H1 (cell line): Measurements from ENCODE around the gene UBASH3A. TPM values are rescaled to one million over a fixed set of nuclear protein-coding genes. Genes with fewer than 3 reads are reported as not detected.

ENCODE experiments used
- CTCF ChIA-PET: fragments of 300-600 bp; sonication (Branson Sonifier 250); formaldehyde crosslinking; loops from one replicate; lab custom pipeline; 2021; ENCODE audit not compliant: partially characterized antibody; lab: Charles Lee
- POLR2A ChIA-PET: fragments of 300-600 bp; sonication (Branson Sonifier 250); formaldehyde crosslinking; loops from one replicate; lab custom pipeline; 2021; ENCODE audit warnings: inconsistent platforms; ENCODE audit not compliant: partially characterized antibody; lab: Charles Lee
- DNase-seq, 2 experiments: peaks; one replicate each; pipeline versions ENCODE4 v3.0.0 to v3.0.0-alpha.2; 2010 to 2022; ENCODE audit warnings: low spot score in 2 of 2, low read depth in 1 of 2, mixed read lengths in 1 of 2
- FAIRE-seq: peaks from 2 replicates; lab custom pipeline; 2011; peaks lifted over from hg19 to GRCh38; lab: Jason Lieb, UNC
- H2AFZ ChIP-seq: 2 replicates; pipeline ENCODE4 v1.8.1; 2012; ENCODE audit warnings: low read length, inconsistent platforms
- H2AK5ac ChIP-seq: 2 replicates; pipeline ENCODE4 v1.6.1; 2013; ENCODE audit warnings: low read depth, low read length
- H2BK120ac ChIP-seq: replicated peaks from 2 replicates; pipeline ENCODE3; 2013; ENCODE audit warnings: low read depth, low read length, inconsistent platforms
- H2BK12ac ChIP-seq: 2 replicates; pipeline ENCODE4 v1.6.1; 2013; ENCODE audit warnings: low read depth, low read length
- H2BK15ac ChIP-seq: 2 replicates; pipeline ENCODE4 v1.6.1; 2013; ENCODE audit warnings: low read length
- H2BK20ac ChIP-seq: 2 replicates; pipeline ENCODE4 v1.6.1; 2013; ENCODE audit warnings: low read length
- H2BK5ac ChIP-seq: 2 replicates; pipeline ENCODE4 v1.6.1; 2013; ENCODE audit warnings: low read depth, low read length
- H3K14ac ChIP-seq: 2 replicates; pipeline ENCODE4 v1.6.1; 2013; ENCODE audit warnings: inconsistent platforms; ENCODE audit not compliant: insufficient read length
- H3K18ac ChIP-seq: 2 replicates; pipeline ENCODE4 v1.6.1; 2013; ENCODE audit warnings: low read length; ENCODE audit errors: extremely low read depth
- H3K23ac ChIP-seq: 2 replicates; pipeline ENCODE4 v1.6.1; 2013; ENCODE audit warnings: inconsistent platforms; ENCODE audit not compliant: insufficient read length
- H3K23me2 ChIP-seq: 2 replicates; pipeline ENCODE4 v1.6.1; 2013; ENCODE audit warnings: low read depth, low read length
- H3K27ac ChIP-seq: 2 replicates; pipeline ENCODE4 v1.6.1; 2011; ENCODE audit warnings: low read depth, low read length, inconsistent platforms
- H3K27me3 ChIP-seq, 4 experiments: replicated peaks in 1 of 4; 1 replicate in 1 of 4; 2 replicates in 3 of 4; pipeline versions ENCODE4 v1.6.1 to v1.8.1; 2011 to 2013; ENCODE audit warnings: low read length in 3 of 4, mild to moderate bottlenecking in 3 of 4, inconsistent platforms in 2 of 4, mixed read lengths in 2 of 4, moderate library complexity in 1 of 4; ENCODE audit not compliant: control insufficient read depth in 3 of 4, insufficient read depth in 3 of 4; ENCODE audit errors: extremely low read depth in 1 of 4
- H3K36me3 ChIP-seq, 4 experiments: 2 replicates each; pipeline versions ENCODE4 v1.6.1 to v1.8.1; 2011 to 2013; ENCODE audit warnings: mild to moderate bottlenecking in 4 of 4, low read length in 3 of 4, moderate library complexity in 2 of 4, control low read depth in 1 of 4, inconsistent platforms in 1 of 4; ENCODE audit not compliant: insufficient read depth in 4 of 4, control insufficient read depth in 2 of 4
- H3K4ac ChIP-seq: replicated peaks from 2 replicates; pipeline ENCODE3; 2013; ENCODE audit warnings: low read length, low read depth, mixed read lengths, inconsistent platforms; ENCODE audit not compliant: insufficient read length
- H3K4me1 ChIP-seq, 4 experiments: replicated peaks in 1 of 4; 1 replicate in 1 of 4; 2 replicates in 3 of 4; pipeline versions ENCODE4 v1.6.1 to v1.8.1; 2011 to 2013; ENCODE audit warnings: low read length in 3 of 4, inconsistent platforms in 2 of 4, mixed read lengths in 1 of 4; ENCODE audit not compliant: insufficient read depth in 4 of 4, control insufficient read depth in 3 of 4
- H3K4me2 ChIP-seq, 2 experiments: 2 replicates each; pipeline versions ENCODE4 v1.6.1 to v1.8.1; 2011 to 2013; ENCODE audit warnings: low read depth in 2 of 2, low read length in 2 of 2, control low read depth in 1 of 2, inconsistent platforms in 1 of 2, mild to moderate bottlenecking in 1 of 2; ENCODE audit not compliant: insufficient read depth in 1 of 2
- H3K4me3 ChIP-seq, 4 experiments: fragments of 200-600, 300-600 bp in 1 of 4; sonication (generic), shearing (Covaris generic), sonication (Bioruptor Twin) in 1 of 4; 2 replicates each; pipeline versions ENCODE4 v1.5.1 to v1.8.1; 2011 to 2016; ENCODE audit warnings: low read length in 4 of 4, low read depth in 3 of 4, control low read depth in 2 of 4, inconsistent platforms in 2 of 4, mild to moderate bottlenecking in 2 of 4, mixed read lengths in 1 of 4, moderate library complexity in 1 of 4; ENCODE audit not compliant: insufficient read depth in 2 of 4; ENCODE audit errors: extremely low read depth in 1 of 4
- H3K56ac ChIP-seq: replicated peaks from 2 replicates; pipeline ENCODE3; 2013; ENCODE audit warnings: low read depth, mild to moderate bottlenecking, mixed read lengths, low read length, inconsistent platforms; ENCODE audit not compliant: insufficient read length
- H3K79me1 ChIP-seq: 2 replicates; pipeline ENCODE4 v1.6.1; 2013; ENCODE audit warnings: low read depth, low read length, control low read depth
- H3K79me2 ChIP-seq, 2 experiments: 2 replicates each; pipeline versions ENCODE4 v1.6.1 to v1.8.1; 2012 to 2013; ENCODE audit warnings: low read length in 2 of 2, mild to moderate bottlenecking in 2 of 2, inconsistent platforms in 1 of 2; ENCODE audit not compliant: insufficient read depth in 2 of 2, control insufficient read depth in 1 of 2
- H3K9ac ChIP-seq, 4 experiments: replicated peaks in 1 of 4; 1 replicate in 1 of 4; 2 replicates in 3 of 4; pipeline versions ENCODE4 v1.6.1 to v1.8.1; 2011 to 2013; ENCODE audit warnings: low read depth in 3 of 4, low read length in 3 of 4, control low read depth in 2 of 4, mild to moderate bottlenecking in 2 of 4, moderate library complexity in 2 of 4, inconsistent platforms in 1 of 4; ENCODE audit errors: extremely low read depth in 1 of 4
- H3K9me3 ChIP-seq, 2 experiments: 2 replicates each; pipeline versions ENCODE4 v1.6.1 to v1.8.1; 2012 to 2013; ENCODE audit warnings: mild to moderate bottlenecking in 2 of 2, moderate library complexity in 2 of 2, control low read depth in 1 of 2, inconsistent platforms in 1 of 2, low read depth in 1 of 2, low read length in 1 of 2, mixed read lengths in 1 of 2; ENCODE audit not compliant: insufficient read depth in 2 of 2
- H4K20me1 ChIP-seq, 2 experiments: replicated peaks in 1 of 2; 2 replicates each; pipeline versions ENCODE3 to v1.8.1; 2011 to 2013; ENCODE audit warnings: inconsistent platforms in 2 of 2, low read length in 2 of 2, mild to moderate bottlenecking in 1 of 2; ENCODE audit not compliant: insufficient read depth in 2 of 2, control insufficient read depth in 1 of 2
- H4K5ac ChIP-seq: 2 replicates; pipeline ENCODE4 v1.6.1; 2013; ENCODE audit warnings: low read length, low read depth, mixed read lengths, inconsistent platforms; ENCODE audit not compliant: insufficient read length
- H4K8ac ChIP-seq: 2 replicates; pipeline ENCODE4 v1.8.0; 2013; ENCODE audit warnings: mild to moderate bottlenecking, moderate library complexity, low read length, inconsistent platforms; ENCODE audit not compliant: insufficient read depth; ENCODE audit errors: extremely low read depth
- H4K91ac ChIP-seq: replicated peaks from 2 replicates; pipeline ENCODE3; 2013; ENCODE audit warnings: low read length, mixed read lengths, inconsistent platforms; ENCODE audit not compliant: insufficient read length
- ATF2 ChIP-seq: IDR thresholded peaks from 2 replicates; pipeline ENCODE4 v1.6.1; 2012; ENCODE audit warnings: low read length, inconsistent platforms
- CHD1 ChIP-seq: IDR thresholded peaks from 2 replicates; pipeline ENCODE4 v1.6.1; 2012; ENCODE audit warnings: low read depth, low read length, improper control_type of control experiment
- EP300 ChIP-seq, 2 experiments: IDR thresholded peaks; 1 replicate in 1 of 2; 2 replicates in 1 of 2; pipeline ENCODE4 v1.6.1; 2011 to 2012; ENCODE audit warnings: low read depth in 2 of 2, low read length in 2 of 2, mild to moderate bottlenecking in 2 of 2, borderline replicate concordance in 1 of 2, inconsistent platforms in 1 of 2, moderate library complexity in 1 of 2
- SIX5 ChIP-seq: IDR thresholded peaks from 2 replicates; pipeline ENCODE4 v1.6.1; 2011; ENCODE audit warnings: mild to moderate bottlenecking, low read depth, low read length
- SP4 ChIP-seq: IDR thresholded peaks from 2 replicates; pipeline ENCODE4 v1.6.1; 2012; ENCODE audit warnings: low read length, inconsistent platforms
- TAF1 ChIP-seq: IDR thresholded peaks from 2 replicates; pipeline ENCODE4 v1.6.1; 2011; ENCODE audit warnings: mild to moderate bottlenecking, low read depth, low read length
- TCF12 ChIP-seq: IDR thresholded peaks from 2 replicates; pipeline ENCODE4 v1.6.1; 2011; ENCODE audit warnings: low read depth, mild to moderate bottlenecking, low read length
- WGBS, 2 experiments: shearing (Covaris generic) in 1 of 2; methylation state at CpG; one replicate each; pipeline versions ENCODE4 v1.1.6 to v1.1.7; 2013 to 2015; ENCODE audit warnings: low lambda C conversion rate in 2 of 2, mixed read lengths in 2 of 2, inconsistent platforms in 1 of 2, low coverage in 1 of 2, missing lambda C conversion rate in 1 of 2; ENCODE audit not compliant: insufficient replicate concordance in 2 of 2, insufficient coverage in 1 of 2, insufficient read length in 1 of 2; ENCODE audit errors: extremely low coverage in 1 of 2, missing lambda C conversion rate in 1 of 2; 5-methylcytosine and 5-hydroxymethylcytosine counted together
- polyA plus RNA-seq, 7 experiments: library from polyadenylated mRNA; depleted of rRNA in 3 of 7; stranded (reverse) in 5 of 7; unstranded in 2 of 7; fragments of >200 nt in 5 of 7; fragments of 200-250 nt in 2 of 7; gene quantifications; 1 replicate in 5 of 7; 2 replicates in 1 of 7; 4 replicates in 1 of 7; pipeline versions ENCODE4 v1.2.1 to v1.2.3, GENCODE V29; 2011 to 2013; ENCODE audit warnings: missing spikeins in 2 of 7, mixed read lengths in 2 of 7
- total RNA-seq: library from RNA; stranded (reverse); fragmentation: NEBNext Ultra II Directional; extraction: Animal tissue kit (Norgen Biotek cat#: 25700); gene quantifications from 2 replicates; pipeline ENCODE4 v1.2.1, GENCODE V29; 2021

Gene UBASH3A
- total and polyA plus RNA-seq, 2 of the 8 experiments (the other 6 are each of a cell fraction or from before 2014, with no cell fraction given), result not detected

DNA sequence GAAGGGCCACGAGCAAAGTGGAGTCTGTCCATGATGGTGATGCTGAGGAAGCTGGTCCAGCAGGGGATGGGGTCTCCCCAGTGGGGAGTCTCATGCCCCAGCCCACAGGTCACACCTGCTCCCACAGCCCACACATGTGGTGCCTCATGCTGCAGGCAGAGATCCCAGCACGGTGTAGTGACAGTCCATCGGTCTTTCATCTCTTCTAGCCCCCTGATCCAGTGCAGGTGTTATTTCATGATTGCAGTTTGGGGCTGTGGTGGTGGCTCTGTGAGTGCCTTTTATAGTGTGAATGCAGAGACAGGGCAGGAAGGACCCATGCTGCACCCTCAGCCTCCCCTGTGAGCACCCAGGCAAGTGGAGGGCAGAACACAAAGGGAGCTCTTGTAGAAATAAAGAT, 45.0 kb downstream of the UBASH3A start:
- Histone ChIP-seq H2BK12ac (no peak overlapping the region; the same call in 1 of the 2 replicates), H3K23me2 (no peaks in the 10 kb centered on the region), H4K20me1 (peaks cover 0 to 4% of the 10 kb centered on the region in 2 experiments), H3K18ac (no peak overlapping the region), H2BK120ac (no peak overlapping the region), H2BK5ac (peak overlapping the region; percentile 66; the same call in 1 of the 2 replicates)
- 80% methylated on average over 3 of the region's 3 CpGs; no CpG with 5 or more reads in 1 of the 2 experiments for WGBS, 2 experiments
- CTCF ChIA-PET, result interaction anchor here (1.1 to 2.4 kb wide), 4 partner anchors 88 to 190 kb away, joined by 3 to 8 read pairs (median 6); no protein-coding TSS in a partner anchor
- TF ChIP-seq TCF12 (no peak), ATF2 (no peak), EP300 (IDR thresholded peaks at IDR 0.05; ENCODE audit: borderline replicate concordance in 1 of 2, low read depth in 2 of 2, low read length in 2 of 2) (no peak), SP4 (no peak), SIX5 (no peak), TAF1 (no peak), CHD1 (no peak)
- TF ChIP-seq, all 59 proteins: peak for 0
- Histone ChIP-seq H3K4me2 (no peak overlapping the region), H3K56ac (no peak overlapping the region), H2AK5ac (no peak overlapping the region), H3K9ac (no peak overlapping the region), H2AFZ (no peak overlapping the region), H3K79me2 (no peaks in the 10 kb centered on the region), H4K91ac (no peak overlapping the region), H3K36me3 (no peaks in the 10 kb centered on the region), H2BK20ac (no peak overlapping the region), H3K14ac (no peak overlapping the region), H4K8ac (no peak overlapping the region; the same call in 1 of the 2 replicates), H3K27ac (no peak overlapping the region), H3K27me3 (no peaks in the 10 kb centered on the region), H3K79me1 (no peaks in the 10 kb centered on the region), H4K5ac (no peak overlapping the region), H3K4me3 (no peak overlapping the region), H2BK15ac (no peak overlapping the region), H3K23ac (no peak overlapping the region), H3K9me3 (no peaks in the 10 kb centered on the region), H3K4me1 (peaks cover 0 to 2% (median 0%) of the 10 kb centered on the region in 4 experiments; a peak in 2 of 7 replicates), H3K4ac (no peak overlapping the region)
- FAIRE-seq (no peak), DNase-seq (no peak)
- POLR2A ChIA-PET, result interaction anchor here (0.9 kb wide), 1 partner anchor 35 kb away, joined by 3 read pairs; no protein-coding TSS in a partner anchor
